GM12891 (cell line): Measurements from ENCODE around the gene CCDC88A.

Experiments used
- POLR2A ChIP-seq: IDR thresholded peaks from 2 replicates; pipeline ENCODE4 v1.6.1; 2011; ENCODE audit warnings: low read depth, low read length, control low read depth
- TAF1 ChIP-seq: IDR thresholded peaks from 2 replicates; pipeline ENCODE4 v1.6.1; 2011; ENCODE audit warnings: low read depth, low read length, control low read depth

DNA sequence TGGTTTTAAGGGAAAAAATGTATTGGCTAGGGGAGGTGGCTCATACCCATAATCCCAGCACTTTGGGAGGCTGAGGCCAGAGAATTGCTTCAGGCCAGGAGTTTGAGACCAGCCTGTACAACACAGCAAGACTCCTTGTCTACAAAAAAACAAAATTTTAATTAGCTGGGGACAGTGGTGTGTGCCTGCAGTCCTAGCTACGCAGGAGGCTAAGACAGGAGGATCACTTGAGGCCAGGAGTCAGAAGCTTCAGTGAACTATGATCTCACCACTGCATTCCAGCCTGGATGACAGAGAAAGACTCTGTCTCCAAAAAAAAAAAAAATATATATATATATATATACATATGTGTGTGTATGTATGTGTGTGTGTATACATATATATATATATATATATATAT, 18.5 kb downstream of the CCDC88A start:
- TF ChIP-seq POLR2A, result no peak
- no peak for TF ChIP-seq TAF1
